Measurements from ENCODE around the gene SUMO2.
"Not testable (repeated sequence)": the region's sequence is repeated elsewhere in the genome, so short reads cannot be mapped to it uniquely, and the experiment has no call there.

Gene SUMO2

GRCh38 chr17:75142236-75142971, 40.4 kb downstream of the SUMO2 start:
- DNase-seq: no peak

DNA sequence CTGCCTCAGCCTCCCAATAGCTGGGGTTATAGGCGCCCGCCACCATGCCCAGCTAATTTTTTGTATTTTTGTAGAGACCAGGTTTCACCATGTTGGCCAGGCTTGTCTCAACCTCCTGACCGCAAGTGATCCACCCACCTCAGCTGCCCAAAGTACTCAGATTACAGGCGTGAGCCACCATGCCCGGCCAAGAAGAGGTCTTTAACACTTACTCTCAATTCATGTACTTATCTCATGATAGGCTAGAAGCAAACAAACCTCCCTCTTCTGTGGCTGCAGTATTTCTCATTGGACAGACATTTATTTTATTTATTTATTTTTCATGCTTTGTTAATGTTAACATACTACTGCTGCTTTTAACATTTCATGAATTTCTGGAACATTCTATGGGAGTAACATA, 44.2 kb downstream of the SUMO2 start:
- DNase-seq: no peak

- not testable (repeated sequence) for DNase-seq
Observed at GRCh38 chr17:75137762-75138161, 45.0 kb downstream of the SUMO2 start.

GRCh38 chr17:75135946-75136345, 46.8 kb downstream of the SUMO2 start:
- DNase-seq: no peak

- DNase-seq: no peak
Observed at GRCh38 chr17:75135452-75135851, 47.3 kb downstream of the SUMO2 start.

- DNase-seq: not testable (repeated sequence)
Observed at GRCh38 chr17:75133607-75134347, 49.0 kb downstream of the SUMO2 start.

- no peak for DNase-seq
Observed at GRCh38 chr17:75133001-75133400, 49.8 kb downstream of the SUMO2 start.

GRCh38 chr17:75132018-75133000, 50.5 kb downstream of the SUMO2 start:
- not testable (repeated sequence) for DNase-seq

DNA sequence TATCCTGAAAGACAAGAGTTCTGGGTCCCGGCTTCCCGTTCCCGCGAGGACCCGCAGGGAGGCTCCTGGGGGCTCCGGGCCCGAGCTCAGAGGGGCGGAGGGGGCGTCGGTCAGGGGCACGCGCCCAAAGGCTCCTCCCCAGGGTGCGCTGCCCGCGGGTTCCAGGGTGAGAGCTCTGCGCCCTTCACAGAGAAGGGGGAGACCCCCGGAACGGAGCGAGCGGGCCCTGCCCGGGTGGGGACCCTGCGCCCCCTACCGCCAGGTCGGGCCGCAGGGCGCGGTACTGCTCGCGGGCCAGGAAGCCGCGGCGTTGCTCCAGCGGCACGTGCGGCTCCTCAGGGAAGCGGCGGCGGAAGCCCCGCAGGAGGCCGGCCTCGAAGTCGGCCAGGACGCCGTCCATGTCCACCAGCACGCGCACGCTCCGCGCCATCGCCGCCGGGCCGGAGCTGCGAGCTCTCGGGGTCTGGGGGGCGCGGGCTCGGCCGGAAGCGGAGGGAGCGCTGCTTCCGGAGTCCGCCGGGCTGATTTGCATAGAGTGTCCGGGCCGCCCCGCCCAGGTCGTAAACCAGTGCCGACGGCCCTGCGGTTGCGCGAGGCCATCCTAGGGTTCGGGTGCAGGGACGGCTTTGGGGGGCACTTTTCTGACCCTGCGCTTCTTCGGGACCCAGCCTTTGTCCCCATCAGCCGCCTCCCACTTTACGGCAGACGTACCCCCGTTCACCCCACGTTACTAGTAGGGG, 51.3 kb downstream of the SUMO2 start, which contains the start of gene NT5C:
Gene NT5C (minus strand): TSS at position 465 of the 740 bp plus-strand sequence. CDS start 35 bp downstream, at position 430.
- DNase-seq: peak; percentile 20

DNA sequence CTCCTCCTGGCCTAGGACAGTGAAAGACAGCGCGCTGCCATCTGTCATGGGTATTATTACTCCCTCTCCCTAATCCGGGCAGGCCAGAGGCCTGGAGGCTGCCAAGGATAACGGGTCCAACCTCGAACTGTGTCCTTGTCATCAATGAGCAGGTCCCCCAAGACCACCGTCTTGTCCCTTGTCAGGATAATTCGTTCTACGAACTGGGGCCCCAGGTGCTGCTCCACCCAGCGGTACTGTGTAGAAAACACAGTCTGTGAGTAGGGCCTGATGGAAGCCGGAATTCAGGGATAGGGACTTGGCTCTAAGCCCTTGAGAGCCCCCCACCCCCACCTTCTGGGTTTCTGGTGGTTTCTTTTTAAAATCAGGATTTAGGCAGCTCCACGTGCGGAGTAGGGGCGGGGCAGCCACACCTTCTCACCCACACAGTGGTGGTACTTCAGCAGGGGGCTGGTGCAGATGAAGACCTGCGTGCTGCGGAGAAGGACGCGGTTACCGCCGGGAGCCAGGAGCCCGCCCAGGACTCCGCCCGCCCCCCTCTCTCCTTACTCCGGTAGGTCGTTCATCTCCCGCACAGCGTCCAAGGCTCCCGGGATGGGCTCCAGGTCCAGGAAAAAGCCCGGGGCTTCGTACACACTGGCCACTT, 52.0 kb downstream of the SUMO2 start:
- DNase-seq: peak; percentile 21

GRCh38 chr17:75130059-75130631, 52.6 kb downstream of the SUMO2 start:
- no peak for DNase-seq

- DNase-seq: no peak
Observed at GRCh38 chr17:75129576-75129975, 53.2 kb downstream of the SUMO2 start.

DNA sequence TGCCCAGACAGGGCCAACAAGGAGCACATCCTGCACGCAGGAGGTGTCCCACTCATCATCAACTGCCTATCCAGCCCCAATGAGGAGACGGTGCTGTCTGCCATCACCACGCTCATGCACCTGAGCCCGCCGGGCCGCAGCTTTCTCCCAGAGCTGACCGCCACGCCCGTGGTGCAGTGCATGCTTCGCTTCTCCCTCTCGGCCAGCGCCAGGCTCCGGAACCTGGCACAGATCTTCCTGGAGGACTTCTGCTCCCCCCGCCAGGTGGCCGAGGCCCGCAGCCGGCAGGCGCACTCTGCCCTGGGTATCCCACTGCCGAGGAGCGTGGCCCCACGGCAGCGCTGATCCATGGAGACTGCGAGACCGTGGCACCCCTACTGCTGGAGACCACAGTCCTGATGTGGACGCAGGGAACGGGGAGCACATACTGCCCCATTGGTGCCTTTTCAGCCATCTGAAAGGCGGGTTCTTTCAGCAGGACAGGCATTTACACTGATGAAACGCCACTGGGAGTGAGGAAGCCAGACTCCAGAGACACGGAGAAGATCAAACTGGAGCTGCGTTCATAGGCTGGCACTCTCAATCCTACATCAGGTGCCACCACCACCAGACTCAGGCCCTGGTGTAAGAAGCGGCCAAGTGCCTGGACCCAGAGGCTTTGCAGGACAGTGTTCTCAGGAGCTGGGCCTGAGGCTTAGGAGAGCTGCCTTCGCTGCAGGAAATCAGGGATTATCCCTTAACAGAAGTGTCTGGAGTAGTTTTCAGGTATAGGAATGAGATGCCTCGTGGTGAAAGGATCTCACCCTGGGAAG, 53.9 kb downstream of the SUMO2 start:
- DNase-seq: no peak

GRCh38 chr17:75127936-75128335, 54.8 kb downstream of the SUMO2 start:
- not testable (repeated sequence) for DNase-seq

DNA sequence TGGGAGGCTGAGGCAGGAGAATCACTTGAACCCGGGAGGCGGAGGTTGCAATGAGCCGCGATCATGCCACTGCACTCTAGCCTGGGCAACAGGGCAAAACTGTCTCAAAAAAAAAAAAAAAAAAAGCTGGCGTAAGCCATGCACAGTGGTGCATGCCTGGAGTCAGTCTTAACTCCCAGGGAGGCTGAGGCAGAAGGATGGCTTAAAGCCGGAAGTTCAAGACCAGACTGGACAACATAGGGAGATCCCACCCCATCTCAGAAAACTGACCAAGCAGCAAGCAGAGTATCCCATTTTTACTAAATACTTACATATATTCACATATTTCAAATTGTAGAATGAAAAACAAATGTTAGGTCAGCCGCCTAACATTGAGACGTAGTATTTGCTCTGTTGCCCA, 55.8 kb downstream of the SUMO2 start:
- no peak for DNase-seq

- DNase-seq: no peak
Observed at GRCh38 chr17:75125984-75126383, 56.8 kb downstream of the SUMO2 start.

- DNase-seq: no peak
Observed at GRCh38 chr17:75124819-75125162, 58.0 kb downstream of the SUMO2 start.

GRCh38 chr17:75124041-75124818, 58.5 kb downstream of the SUMO2 start:
- DNase-seq: peak; percentile 47

GRCh38 chr17:75118307-75118706, 64.5 kb downstream of the SUMO2 start:
- no peak for DNase-seq

DNA sequence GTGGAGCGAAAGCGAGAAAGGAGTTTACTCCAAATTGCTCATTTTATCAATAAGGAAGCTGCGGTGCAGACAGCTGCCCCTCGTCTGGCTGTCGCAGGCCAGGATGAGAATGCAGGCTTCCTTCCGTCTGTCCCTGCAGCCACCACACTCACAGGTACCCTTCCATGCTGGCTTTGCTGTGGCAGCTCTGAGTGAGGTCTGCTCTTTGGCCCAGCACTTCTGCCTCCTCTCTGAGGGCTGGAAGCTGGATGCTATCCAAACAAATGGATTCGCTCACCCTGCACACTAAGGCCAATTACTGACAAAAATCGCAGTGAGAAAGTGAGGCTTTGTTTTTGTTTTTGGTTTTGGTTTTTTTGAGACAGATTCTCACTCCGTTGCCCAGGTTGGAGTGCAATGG, 66.0 kb downstream of the SUMO2 start:
- DNase-seq: no peak

Measured in NCI-H2107 (cell line).